CD4-positive, alpha-beta T cell treated with Interleukin-4 for 4 hours (primary cell): ENCODE results near the gene RPS18.
"Not testable (repeated sequence)": the region's sequence is repeated elsewhere in the genome, so short reads cannot be mapped to it uniquely, and the experiment has no call there.

Source experiments
- DNase-seq: peaks from one replicate; pipeline ENCODE4 v3.0.0-alpha.2; 2020

The RPS18 gene

GRCh38 chr6:33273129-33273923 lies 1.5 kb downstream of the RPS18 start:
- no peak for DNase-seq

- no peak for DNase-seq
These were observed 2.3 kb downstream of the RPS18 start for GRCh38 chr6:33273924-33274902.

- not testable (repeated sequence) for DNase-seq
These were observed 4.1 kb downstream of the RPS18 start for GRCh38 chr6:33275795-33276580.

- DNase-seq: no peak
These were observed 4.6 kb downstream of the RPS18 start for GRCh38 chr6:33276581-33276863.

- DNase-seq: peak; percentile 75
These were observed 5.2 kb downstream of the RPS18 start, which contains the start of gene B3GALT4 for GRCh38 chr6:33276864-33277662. Gene B3GALT4, plus strand, starts transcription at chr6:33277123. Its CDS starts 297 bp downstream, at chr6:33277420.

- peak; percentile 30 for DNase-seq
These were observed 6.0 kb downstream of the RPS18 start for GRCh38 chr6:33277663-33278391.

GRCh38 chr6:33278392-33278741 lies 6.5 kb downstream of the RPS18 start:
- DNase-seq: no peak

GRCh38 chr6:33278810-33279209 lies 6.9 kb downstream of the RPS18 start:
- no peak for DNase-seq

GRCh38 chr6:33279257-33279695 lies 7.4 kb downstream of the RPS18 start:
- DNase-seq: no peak

GRCh38 chr6:33279971-33280511 lies 8.2 kb downstream of the RPS18 start:
- no peak for DNase-seq

- DNase-seq: no peak
These were observed 8.7 kb downstream of the RPS18 start for GRCh38 chr6:33280539-33280938.

- DNase-seq: not testable (repeated sequence)
These were observed 13.3 kb downstream of the RPS18 start for GRCh38 chr6:33285214-33285613.

GRCh38 chr6:33286946-33287914 lies 15.4 kb downstream of the RPS18 start:
- DNase-seq: no peak

- no peak for DNase-seq
These were observed 16.5 kb downstream of the RPS18 start for GRCh38 chr6:33288141-33288920.

GRCh38 chr6:33288921-33289783 lies 17.3 kb downstream of the RPS18 start, which contains the start of the genes PFDN6 and WDR46:
Gene PFDN6, plus strand, starts transcription at chr6:33289601. Its CDS starts 256 bp downstream, at chr6:33289857.
Gene WDR46, minus strand, starts transcription at chr6:33289239. Its CDS starts 69 bp downstream, at chr6:33289170.
- peak; percentile 87 for DNase-seq

GRCh38 chr6:33289784-33290315 lies 18.0 kb downstream of the RPS18 start:
- DNase-seq: no peak

GRCh38 chr6:33290459-33290858 lies 18.6 kb downstream of the RPS18 start:
- DNase-seq: no peak
